GM12878 (cell line): Measurements from ENCODE around the gene FKBP6.

Experiments
- CHD4 ChIP-seq: fragments of 200-600 bp; sonication (generic); IDR thresholded peaks from 2 replicates; pipeline ENCODE4 v1.6.1; 2016; ENCODE audit warnings: mild to moderate bottlenecking
- CTCF ChIP-seq, 3 experiments: IDR thresholded peaks in 2 of 3; conservative IDR thresholded peaks in 1 of 3; 2 replicates each; pipeline ENCODE4 v1.5.1; 2011; ENCODE audit warnings: low read depth in 3 of 3, low read length in 3 of 3, mild to moderate bottlenecking in 3 of 3, control low read depth in 2 of 3, moderate library complexity in 2 of 3, inconsistent platforms in 1 of 3, mixed read lengths in 1 of 3; ENCODE audit not compliant: control insufficient read depth in 2 of 3, insufficient read depth in 1 of 3; ENCODE audit errors: extremely low read depth in 1 of 3
- NRF1 ChIP-seq: conservative IDR thresholded peaks from 2 replicates; pipeline ENCODE4 v1.6.1; 2011; ENCODE audit warnings: mild to moderate bottlenecking, low read depth, low read length, improper control_type of control experiment
- POLR2A ChIP-seq: IDR thresholded peaks from 2 replicates; pipeline ENCODE4 v1.6.1; 2011; ENCODE audit warnings: low read depth, mild to moderate bottlenecking, low read length
- POLR2AphosphoS5 ChIP-seq: IDR thresholded peaks from 2 replicates; pipeline ENCODE4 v1.6.1; 2011; ENCODE audit warnings: mild to moderate bottlenecking, low read length, inconsistent platforms

DNA sequence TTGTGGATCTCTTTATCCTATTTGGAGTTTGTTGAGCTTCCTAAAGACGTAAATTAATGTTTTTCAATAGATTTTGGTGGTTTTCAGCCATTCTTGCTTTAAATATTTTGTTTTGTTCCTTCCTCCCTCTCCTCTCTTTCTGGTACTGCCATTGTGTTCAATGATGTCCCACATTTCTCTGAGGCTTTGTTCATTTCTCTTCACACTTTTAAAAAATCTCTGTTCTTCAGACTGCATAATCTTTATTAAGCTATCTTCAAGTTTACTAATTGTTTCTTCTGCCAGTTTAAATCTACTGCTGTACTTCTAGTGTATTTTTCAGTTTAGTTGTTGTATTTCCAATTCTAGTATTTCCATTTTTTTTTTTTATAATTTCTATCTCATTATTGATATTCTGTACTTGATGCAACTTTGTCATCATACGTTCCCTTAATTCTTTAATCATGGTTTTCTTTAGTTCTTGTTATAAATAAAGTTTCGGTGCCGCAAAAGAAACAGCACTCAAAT lies 60.0 kb downstream of the FKBP6 start:
- no peak for TF ChIP-seq CTCF (IDR thresholded peaks at IDR 0.05 in 2 of 3, conservative IDR thresholded peaks at IDR 0.05 in 1 of 3; ENCODE audit: control insufficient read depth in 2 of 3, extremely low read depth in 1 of 3, insufficient read depth in 1 of 3, low read depth in 3 of 3, low read length in 3 of 3)
- TF ChIP-seq NRF1: no peak
- no peak for TF ChIP-seq CHD4
- TF ChIP-seq POLR2A: no peak
- TF ChIP-seq POLR2AphosphoS5: no peak
